Aorta (tissue), 5 donors: ENCODE results near the gene SERP1. TPM values are rescaled to one million over a fixed set of nuclear protein-coding genes. Genes with fewer than 3 reads are reported as not detected.

ENCODE experiments used
- ATAC-seq: fragments of 200-7000 bp; cut with Tn5 transposase; one replicate; pipeline ENCODE4 v1.9.1; 2022; ENCODE audit warnings: moderate library complexity; ENCODE audit not compliant: low FRiP score
- DNase-seq, 2 donors: peaks; one replicate each; pipeline ENCODE4 v3.0.0-alpha.2; 2020
- H3K27ac ChIP-seq, 2 donors: one replicate each; pipeline ENCODE4 v1.5.1; 2013; ENCODE audit warnings: low read length in 2 of 2, mild to moderate bottlenecking in 2 of 2, moderate library complexity in 2 of 2, control low read depth in 1 of 2, inconsistent platforms in 1 of 2, low read depth in 1 of 2
- H3K27me3 ChIP-seq, 2 donors: one replicate each; pipeline ENCODE4 v1.6.1; 2013; ENCODE audit warnings: control low read depth in 1 of 2, low read length in 1 of 2, mild to moderate bottlenecking in 1 of 2, moderate library complexity in 1 of 2; ENCODE audit not compliant: insufficient read depth in 2 of 2, control insufficient read depth in 1 of 2
- H3K36me3 ChIP-seq, 2 donors: one replicate each; pipeline ENCODE4 v1.6.1; 2013; ENCODE audit warnings: control low read depth in 1 of 2, low read length in 1 of 2, mild to moderate bottlenecking in 1 of 2; ENCODE audit not compliant: insufficient read depth in 2 of 2, control insufficient read depth in 1 of 2
- H3K4me1 ChIP-seq, 2 donors: one replicate each; pipeline ENCODE4 v1.6.1; 2013; ENCODE audit warnings: low read length in 2 of 2, control low read depth in 1 of 2, mild to moderate bottlenecking in 1 of 2, moderate library complexity in 1 of 2; ENCODE audit not compliant: insufficient read depth in 2 of 2, control insufficient read depth in 1 of 2
- H3K4me3 ChIP-seq, 2 donors: one replicate each; pipeline ENCODE4 v1.5.1; 2013; ENCODE audit warnings: low read length in 2 of 2, control low read depth in 1 of 2, mild to moderate bottlenecking in 1 of 2
- H3K9me3 ChIP-seq: one replicate; pipeline ENCODE4 v1.6.1; 2013; ENCODE audit warnings: mild to moderate bottlenecking, low read length; ENCODE audit not compliant: control insufficient read depth
- WGBS, 2 donors: extraction: QIAGEN DNeasy Blood & Tissue Kit; methylation state at CpG; one replicate each; pipeline ENCODE4 v1.1.7; 2013; 5-methylcytosine and 5-hydroxymethylcytosine counted together
- intact Hi-C, 2 donors: fragments of 100-400 bp; cut with DNase I; formaldehyde crosslinking; loops; one replicate each; pipeline versions ENCODE4 v1.14.2 to v1.15.0; 2022
- polyA plus RNA-seq, 2 donors: library from polyadenylated mRNA; stranded (reverse); fragments of 200-250 nt; gene quantifications; one replicate each; pipeline ENCODE4 v1.2.3, GENCODE V29; 2013
- total RNA-seq, 2 donors: library from RNA; stranded (reverse); fragmentation: NEBNext Ultra II Directional; extraction: Animal tissue kit (Norgen Biotek cat#: 25700); gene quantifications; one replicate each; pipeline ENCODE4 v1.2.1, GENCODE V29; 2021
- donor health status: healthy with polysubstance abuse.
- donor health status: Bipolar disorder and iron deficiency.
- donor health status: DM: no; HTN: no; CAD: no.
- donor health status: DM: no; HTN: no; CAD: no.
- donor health status: DM: yes; HTN: yes; CAD: no.

The SERP1 gene
- total and polyA plus RNA-seq, 4 donors: 71.9 to 92.9 (median 76.6) TPM

- DNase-seq (no peak), ATAC-seq (no peak)
- intact Hi-C loops: loop anchor here in 1 of 2 donors (10.0 kb wide), 1 partner anchor 161 kb away; the partner anchor contains the start of gene ERICH6
- H3K36me3 ChIP-seq: no peaks in the 10 kb centered on the region
- no peaks in the 10 kb centered on the region for H3K27me3 ChIP-seq
- peaks cover 2 to 6% of the 10 kb centered on the region in 2 donors for H3K4me1 ChIP-seq
- no peak overlapping the region for H3K27ac ChIP-seq
- no peak overlapping the region for H3K4me3 ChIP-seq
- H3K9me3 ChIP-seq: no peaks in the 10 kb centered on the region
Observed at GRCh38 chr3:150544041-150544440, 2.3 kb downstream of the SERP1 start.

- no peak for DNase-seq
- Histone ChIP-seq H3K9me3 (no peaks in the 10 kb centered on the region), H3K36me3 (no peaks in the 10 kb centered on the region), H3K4me1 (peaks cover 2 to 6% of the 10 kb centered on the region in 2 donors), H3K27ac (no peak overlapping the region), H3K4me3 (no peak overlapping the region), H3K27me3 (no peaks in the 10 kb centered on the region)
- intact Hi-C loops: loop anchor here in 1 of 2 donors (10.0 kb wide), 1 partner anchor 161 kb away; the partner anchor contains the start of gene ERICH6
- WGBS, 2 donors: 20 to 24% methylated on average over 2 of the region's 2 CpGs
- no peak for ATAC-seq
Observed at GRCh38 chr3:150543531-150543930, 2.8 kb downstream of the SERP1 start.

GRCh38 chr3:150543128-150543527 lies 3.2 kb downstream of the SERP1 start:
- DNase-seq (no peak), ATAC-seq (no peak)
- intact Hi-C loops: loop anchor here in 1 of 2 donors (10.0 kb wide), 1 partner anchor 162 kb away; the partner anchor contains the start of gene ERICH6
- H3K36me3 ChIP-seq: no peaks in the 10 kb centered on the region
- H3K4me3 ChIP-seq: no peak overlapping the region
- H3K27ac ChIP-seq: no peak overlapping the region
- H3K27me3 ChIP-seq: no peaks in the 10 kb centered on the region
- WGBS, 2 donors: 72 to 76% methylated on average over 3 of the region's 3 CpGs
- H3K4me1 ChIP-seq: peaks cover 2 to 6% of the 10 kb centered on the region in 2 donors
- no peaks in the 10 kb centered on the region for H3K9me3 ChIP-seq

- Histone ChIP-seq H3K36me3 (no peaks in the 10 kb centered on the region), H3K27ac (no peak overlapping the region), H3K4me1 (peaks cover 0 to 2% of the 10 kb centered on the region in 2 donors), H3K4me3 (no peak overlapping the region), H3K9me3 (no peaks in the 10 kb centered on the region), H3K27me3 (no peaks in the 10 kb centered on the region)
- DNase-seq: no peak
- WGBS, 2 donors: 70 to 71% methylated on average over 3 of the region's 3 CpGs
- intact Hi-C loops: loop anchor here in 1 of 2 donors (10.0 kb wide), 1 partner anchor 164 kb away; the partner anchor contains the start of gene ERICH6
- ATAC-seq: no peak
Observed at GRCh38 chr3:150540991-150541390, 5.3 kb downstream of the SERP1 start.

GRCh38 chr3:150540297-150540696 lies 6.0 kb downstream of the SERP1 start:
- no peak overlapping the region for H3K27ac ChIP-seq
- intact Hi-C loops: loop anchor here in 1 of 2 donors (10.0 kb wide), 1 partner anchor 165 kb away; the partner anchor contains the start of gene ERICH6
- H3K27me3 ChIP-seq: no peaks in the 10 kb centered on the region
- H3K4me1 ChIP-seq: peaks cover 0 to 2% of the 10 kb centered on the region in 2 donors
- H3K9me3 ChIP-seq: no peaks in the 10 kb centered on the region
- no peak overlapping the region for H3K4me3 ChIP-seq
- WGBS, 2 donors: 89 to 92% methylated on average over 2 of the region's 2 CpGs
- DNase-seq: no peak
- H3K36me3 ChIP-seq: no peaks in the 10 kb centered on the region
- no peak for ATAC-seq

- peaks cover 0 to 2% of the 10 kb centered on the region in 2 donors for H3K4me1 ChIP-seq
- 72 to 75% methylated on average over 10 of the region's 10 CpGs for whole genome bisulfite sequencing, 2 donors
- intact Hi-C loops: no loop called here
- no peak overlapping the region for H3K27ac ChIP-seq
- H3K36me3 ChIP-seq: no peaks in the 10 kb centered on the region
- no peak for ATAC-seq
- no peaks in the 10 kb centered on the region for H3K27me3 ChIP-seq
- no peak for DNase-seq
- no peaks in the 10 kb centered on the region for H3K9me3 ChIP-seq
- no peak overlapping the region for H3K4me3 ChIP-seq
Observed at GRCh38 chr3:150538324-150539208, 7.7 kb downstream of the SERP1 start.

- no peaks in the 10 kb centered on the region for H3K9me3 ChIP-seq
- H3K27ac ChIP-seq: no peak overlapping the region
- 84 to 86% methylated on average over 4 of the region's 4 CpGs for WGBS, 2 donors
- intact Hi-C loops: no loop called here
- H3K36me3 ChIP-seq: no peaks in the 10 kb centered on the region
- no peaks in the 10 kb centered on the region for H3K27me3 ChIP-seq
- no peak overlapping the region for H3K4me3 ChIP-seq
- ATAC-seq: no peak
- H3K4me1 ChIP-seq: peaks cover 0 to 2% of the 10 kb centered on the region in 2 donors
- DNase-seq: no peak
Observed at GRCh38 chr3:150535204-150535603, 11.1 kb downstream of the SERP1 start.

- no peak overlapping the region for H3K4me3 ChIP-seq
- H3K27ac ChIP-seq: no peak overlapping the region
- no peaks in the 10 kb centered on the region for H3K4me1 ChIP-seq
- H3K27me3 ChIP-seq: no peaks in the 10 kb centered on the region
- DNase-seq (no peak), ATAC-seq (no peak)
- no peaks in the 10 kb centered on the region for H3K36me3 ChIP-seq
- H3K9me3 ChIP-seq: no peaks in the 10 kb centered on the region
- intact Hi-C loops: no loop called here
Observed at GRCh38 chr3:150531775-150532174, 14.5 kb downstream of the SERP1 start.

- intact Hi-C loops: no loop called here
- H3K4me1 ChIP-seq: no peaks in the 10 kb centered on the region
- no peaks in the 10 kb centered on the region for H3K27me3 ChIP-seq
- H3K27ac ChIP-seq: no peak overlapping the region
- DNase-seq (no peak), ATAC-seq (no peak)
- H3K36me3 ChIP-seq: no peaks in the 10 kb centered on the region
- H3K9me3 ChIP-seq: no peaks in the 10 kb centered on the region
- WGBS, 2 donors: 7 to 9% methylated on average over 2 of the region's 2 CpGs
- no peak overlapping the region for H3K4me3 ChIP-seq
Observed at GRCh38 chr3:150528354-150528797, 17.9 kb downstream of the SERP1 start.
